GM20000 (cell line): Measurements from ENCODE around the gene ZNF860.
A peak's percentile ranks its signal among the peaks of the same experiment; 100 is the strongest.
"Not testable (repeated sequence)": the region's sequence is repeated elsewhere in the genome, so short reads cannot be mapped to it uniquely, and the experiment has no call there.

Experiments used
- DNase-seq: peaks from one replicate; pipeline ENCODE4 v3.0.0; 2012; ENCODE audit warnings: low spot score
- CTCF ChIP-seq: IDR thresholded peaks from 2 replicates; pipeline ENCODE4 v1.5.1; 2012; ENCODE audit warnings: mild to moderate bottlenecking, control low read depth; ENCODE audit errors: extremely low read depth, missing control alignments

The ZNF860 gene

GRCh38 chr3:32009957-32010356 lies 28.4 kb downstream of the ZNF860 start:
- no peak for DNase-seq
- TF ChIP-seq CTCF, result no peak

- DNase-seq, result not testable (repeated sequence)
These were observed 29.1 kb downstream of the ZNF860 start for GRCh38 chr3:32010699-32011098.

GRCh38 chr3:32015638-32016037 lies 34.1 kb downstream of the ZNF860 start:
- DNase-seq, result not testable (repeated sequence)

- no peak for TF ChIP-seq CTCF
- DNase-seq, result no peak
These were observed 35.7 kb downstream of the ZNF860 start for GRCh38 chr3:32017286-32017685.

DNA sequence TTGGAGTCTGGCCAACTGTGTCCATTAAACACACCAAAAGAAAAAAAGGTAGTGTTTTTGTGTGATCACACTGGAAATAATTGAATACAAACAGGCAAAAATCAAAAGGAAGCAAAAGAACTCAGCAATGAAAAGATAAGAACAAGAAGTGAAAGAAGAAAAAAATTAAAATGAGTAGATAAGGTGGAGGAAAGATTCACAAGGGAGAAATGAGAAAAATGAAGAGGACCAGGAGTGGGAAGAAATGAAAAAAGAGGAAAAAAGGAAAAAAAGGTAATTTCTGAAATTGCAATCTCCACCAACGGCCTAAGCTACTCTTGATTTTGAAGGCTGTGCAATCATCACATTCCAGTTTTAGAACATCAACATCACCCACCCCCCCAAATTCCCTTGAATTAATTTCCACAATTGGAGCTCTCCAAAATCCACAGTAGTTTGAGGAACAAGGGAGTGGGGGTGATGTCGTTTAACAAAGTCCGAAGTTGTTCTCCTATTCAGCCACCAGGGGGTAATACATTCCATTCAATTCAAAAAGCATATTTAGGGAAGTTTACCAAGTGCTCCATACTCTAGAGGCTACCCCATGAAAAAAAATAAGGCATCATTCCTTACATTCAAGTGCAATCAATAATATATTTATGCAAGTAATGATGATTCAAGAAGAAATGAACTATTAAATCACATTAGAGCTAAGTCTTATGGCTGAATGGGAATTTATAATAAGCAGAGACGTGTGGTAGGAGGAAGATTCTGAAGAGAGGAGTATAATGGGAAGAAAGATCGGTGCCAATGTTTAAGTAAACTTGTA lies 37.4 kb downstream of the ZNF860 start:
- TF ChIP-seq CTCF, result peak; percentile 21
- peak; percentile 30 for DNase-seq

- no peak for TF ChIP-seq CTCF
- no peak for DNase-seq
These were observed 39.6 kb downstream of the ZNF860 start for GRCh38 chr3:32021155-32021554.

DNA sequence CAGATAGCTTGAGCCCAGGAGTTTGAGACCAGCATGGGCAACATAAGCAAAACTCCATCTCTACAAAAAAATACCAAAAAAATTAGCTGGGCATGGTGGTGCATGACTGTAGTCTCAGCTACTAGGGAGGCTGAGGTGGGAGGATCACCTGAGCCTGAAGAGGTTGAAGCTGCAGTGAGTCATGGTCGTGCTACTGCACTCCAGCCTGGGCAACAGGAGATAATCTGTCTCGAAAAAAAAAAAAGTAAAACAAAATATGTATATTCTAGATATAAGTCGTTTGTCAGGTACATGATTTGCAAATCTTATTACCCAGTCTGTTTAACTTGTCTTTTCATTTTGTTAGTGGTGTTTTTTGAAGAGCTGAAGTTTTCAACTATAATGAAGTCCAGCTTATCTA lies 40.2 kb downstream of the ZNF860 start:
- no peak for DNase-seq
- TF ChIP-seq CTCF, result no peak

GRCh38 chr3:32022947-32023346 lies 41.4 kb downstream of the ZNF860 start:
- TF ChIP-seq CTCF, result no peak
- DNase-seq, result no peak
